CD4-positive, alpha-beta T cell (primary cell): ENCODE data around the gene KIF26A. TPM values are rescaled to one million over a fixed set of nuclear protein-coding genes. Genes with fewer than 3 reads are reported as not detected.

Experiments
- ATAC-seq: fragments of 200-7000 bp; cut with Tn5 transposase; one replicate; pipeline ENCODE4 v1.10.0; 2022; ENCODE audit warnings: mild to moderate bottlenecking; ENCODE audit not compliant: poor library complexity
- CTCF ChIA-PET: fragments of 350-600 bp; sonication (Branson Sonifier 250); formaldehyde crosslinking; loops from one replicate; lab custom pipeline; 2021; ENCODE audit warnings: antibody characterized with exemption, inconsistent platforms; lab: Charles Lee
- POLR2A ChIA-PET: fragments of 350-600 bp; sonication (Branson Sonifier 250); formaldehyde crosslinking; loops from one replicate; lab custom pipeline; 2021; ENCODE audit warnings: antibody characterized with exemption, inconsistent platforms; lab: Charles Lee
- DNase-seq, 14 experiments: peaks; one replicate each; pipeline ENCODE4 v3.0.0-alpha.2; 2013 to 2020; ENCODE audit warnings: mixed read lengths in 2 of 14
- H3K27ac ChIP-seq, 2 donors: one replicate each; pipeline versions ENCODE4 v1.5.1 to v1.7.0; 2013; ENCODE audit warnings: low read length in 2 of 2, low read depth in 1 of 2, mild to moderate bottlenecking in 1 of 2
- H3K27me3 ChIP-seq, 2 experiments: 1 replicate in 1 of 2; 2 replicates in 1 of 2; pipeline versions ENCODE4 v1.6.1 to v1.7.0; 2013; ENCODE audit warnings: low read length in 2 of 2, control low read depth in 1 of 2, mild to moderate bottlenecking in 1 of 2, moderate library complexity in 1 of 2; ENCODE audit not compliant: insufficient read depth in 2 of 2, control insufficient read depth in 1 of 2
- H3K36me3 ChIP-seq: one replicate; pipeline ENCODE4 v1.6.1; 2013; ENCODE audit warnings: low read length, control low read depth; ENCODE audit not compliant: insufficient read depth
- H3K4me1 ChIP-seq: one replicate; pipeline ENCODE4 v1.6.1; 2013; ENCODE audit warnings: low read length, control low read depth; ENCODE audit not compliant: insufficient read depth
- H3K4me3 ChIP-seq: one replicate; pipeline ENCODE4 v1.5.1; 2013; ENCODE audit warnings: mild to moderate bottlenecking, low read length, moderate library complexity
- H3K9me3 ChIP-seq, 2 experiments: 1 replicate in 1 of 2; 2 replicates in 1 of 2; pipeline versions ENCODE4 v1.6.1 to v1.7.0; 2013; ENCODE audit warnings: low read length in 2 of 2, mild to moderate bottlenecking in 2 of 2, control low read depth in 1 of 2, moderate library complexity in 1 of 2; ENCODE audit not compliant: control insufficient read depth in 1 of 2, insufficient read depth in 1 of 2
- H3K27ac Mint-ChIP-seq: one replicate; pipeline ENCODE4 v1.8.0; 2020; ENCODE audit warnings: mixed read lengths
- H3K27me3 Mint-ChIP-seq: one replicate; pipeline ENCODE4 v1.8.0; 2021; ENCODE audit warnings: mixed read lengths
- H3K36me3 Mint-ChIP-seq: one replicate; pipeline ENCODE4 v1.8.0; 2021; ENCODE audit warnings: low read depth, mixed read lengths
- H3K4me1 Mint-ChIP-seq: one replicate; pipeline ENCODE4 v1.8.0; 2021; ENCODE audit warnings: low read depth, mixed read lengths
- H3K4me3 Mint-ChIP-seq: one replicate; pipeline ENCODE4 v1.8.0; 2020; ENCODE audit warnings: mild to moderate bottlenecking, mixed read lengths
- H3K9me3 Mint-ChIP-seq: one replicate; pipeline ENCODE4 v1.8.0; 2020; ENCODE audit warnings: mixed read lengths
- intact Hi-C, 2 experiments: fragments of 100-400 bp; cut with DNase I in 1 of 2; cut with micrococcal nuclease in 1 of 2; formaldehyde crosslinking; loops; one replicate each; pipeline versions ENCODE4 v1.15.1 to v1.9.0; 2023 to 2025; cut with DNase I, micrococcal nuclease
- total RNA-seq, 174 experiments: library from RNA in 2 of 174; stranded (reverse) in 2 of 174; gene quantifications; one replicate each; pipeline ENCODE4 v1.2.3 and lab custom pipeline; 2021 to 2026
- TF ChIP-seq, protein P1 (sequence below): fragments of 200-600 bp; IDR thresholded peaks from one replicate; pipeline ENCODE4 v1.8.0; 2022; ENCODE audit warnings: antibody characterized with exemption, mild to moderate bottlenecking

Gene KIF26A
- total RNA-seq, 2 experiments from 2014 or later: 0.25 to 0.31 TPM

DNA sequence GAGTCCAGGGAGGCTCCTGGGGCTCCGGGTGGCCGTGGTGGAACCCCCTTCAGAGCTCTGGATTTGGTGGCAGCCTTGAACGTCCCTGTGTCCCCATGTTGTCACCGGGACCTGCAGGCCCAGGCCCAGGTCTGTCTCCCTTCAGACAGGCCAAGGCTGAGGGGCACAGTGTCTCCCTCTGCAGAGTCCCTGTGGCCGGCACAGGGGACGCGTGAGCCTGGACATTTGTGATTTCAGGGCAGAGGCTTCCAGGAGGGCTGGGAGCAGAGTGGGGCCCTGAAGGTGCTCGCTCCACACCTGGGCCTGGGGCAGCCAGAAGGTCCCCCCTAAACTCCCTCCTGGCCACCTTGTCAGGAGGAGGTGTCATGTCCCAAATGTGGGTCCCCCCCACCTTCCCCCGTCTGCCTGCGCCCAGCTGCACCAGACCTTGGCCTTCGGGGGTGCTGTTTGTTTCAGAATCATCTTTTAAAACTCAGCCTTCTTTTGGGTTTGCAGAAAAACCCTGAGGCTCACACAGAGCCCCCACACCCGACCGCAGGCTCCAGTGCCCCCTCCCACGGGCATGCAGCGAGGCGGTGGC, 47.6 kb downstream of the KIF26A start:
- Mint-ChIP-seq H3K27me3 (no peaks in the 10 kb centered on the region), H3K36me3 (no peaks in the 10 kb centered on the region), H3K4me1 (no peaks in the 10 kb centered on the region), H3K27ac (no peak overlapping the region), H3K4me3 (no peak overlapping the region), H3K9me3 (no peaks in the 10 kb centered on the region)
- Histone ChIP-seq H3K36me3 (no peaks in the 10 kb centered on the region), H3K4me1 (no peaks in the 10 kb centered on the region), H3K9me3 (no peaks in the 10 kb centered on the region), H3K4me3 (no peak overlapping the region), H3K27me3 (no peaks in the 10 kb centered on the region), H3K27ac (no peak overlapping the region)
- intact Hi-C loops: no loop called here
- ChIA-PET POLR2A (no interaction called here), CTCF (no interaction called here)
- no peak for DNase-seq
- ATAC-seq: no peak
- TF ChIP-seq, protein P1, sequence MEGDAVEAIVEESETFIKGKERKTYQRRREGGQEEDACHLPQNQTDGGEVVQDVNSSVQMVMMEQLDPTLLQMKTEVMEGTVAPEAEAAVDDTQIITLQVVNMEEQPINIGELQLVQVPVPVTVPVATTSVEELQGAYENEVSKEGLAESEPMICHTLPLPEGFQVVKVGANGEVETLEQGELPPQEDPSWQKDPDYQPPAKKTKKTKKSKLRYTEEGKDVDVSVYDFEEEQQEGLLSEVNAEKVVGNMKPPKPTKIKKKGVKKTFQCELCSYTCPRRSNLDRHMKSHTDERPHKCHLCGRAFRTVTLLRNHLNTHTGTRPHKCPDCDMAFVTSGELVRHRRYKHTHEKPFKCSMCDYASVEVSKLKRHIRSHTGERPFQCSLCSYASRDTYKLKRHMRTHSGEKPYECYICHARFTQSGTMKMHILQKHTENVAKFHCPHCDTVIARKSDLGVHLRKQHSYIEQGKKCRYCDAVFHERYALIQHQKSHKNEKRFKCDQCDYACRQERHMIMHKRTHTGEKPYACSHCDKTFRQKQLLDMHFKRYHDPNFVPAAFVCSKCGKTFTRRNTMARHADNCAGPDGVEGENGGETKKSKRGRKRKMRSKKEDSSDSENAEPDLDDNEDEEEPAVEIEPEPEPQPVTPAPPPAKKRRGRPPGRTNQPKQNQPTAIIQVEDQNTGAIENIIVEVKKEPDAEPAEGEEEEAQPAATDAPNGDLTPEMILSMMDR: no peak

DNA sequence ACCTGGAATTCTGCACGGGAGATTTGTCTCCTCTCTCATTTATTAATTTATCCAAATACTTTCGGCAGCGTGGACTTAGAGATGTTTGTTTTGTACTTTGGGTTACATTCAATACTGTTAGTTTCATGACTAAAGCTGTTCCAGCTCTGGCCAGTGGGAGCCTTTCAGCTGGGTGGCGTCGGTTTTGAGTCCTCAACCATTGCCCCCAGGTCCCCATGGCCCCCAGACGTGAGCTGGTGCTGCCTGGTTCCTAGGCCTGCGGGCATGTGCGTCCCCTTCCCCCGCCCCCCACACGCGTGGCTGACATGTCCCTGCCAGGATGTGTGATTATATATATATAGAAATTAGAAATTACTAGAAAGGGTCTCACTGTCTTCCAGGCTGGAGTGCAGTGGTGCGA, 48.2 kb downstream of the KIF26A start:
- Histone ChIP-seq H3K4me1 (no peaks in the 10 kb centered on the region), H3K27ac (no peak overlapping the region), H3K9me3 (no peaks in the 10 kb centered on the region), H3K36me3 (no peaks in the 10 kb centered on the region), H3K4me3 (no peak overlapping the region), H3K27me3 (no peaks in the 10 kb centered on the region)
- H3K9me3 Mint-ChIP-seq: no peaks in the 10 kb centered on the region
- no peak overlapping the region for H3K27ac Mint-ChIP-seq
- no peaks in the 10 kb centered on the region for H3K4me1 Mint-ChIP-seq
- TF ChIP-seq, protein P1: no peak
- no peaks in the 10 kb centered on the region for H3K27me3 Mint-ChIP-seq
- H3K4me3 Mint-ChIP-seq: no peak overlapping the region
- H3K36me3 Mint-ChIP-seq: no peaks in the 10 kb centered on the region
- intact Hi-C loops: no loop called here
- CTCF ChIA-PET: no interaction called here
- POLR2A ChIA-PET: no interaction called here
- DNase-seq (no peak), ATAC-seq (no peak)

DNA sequence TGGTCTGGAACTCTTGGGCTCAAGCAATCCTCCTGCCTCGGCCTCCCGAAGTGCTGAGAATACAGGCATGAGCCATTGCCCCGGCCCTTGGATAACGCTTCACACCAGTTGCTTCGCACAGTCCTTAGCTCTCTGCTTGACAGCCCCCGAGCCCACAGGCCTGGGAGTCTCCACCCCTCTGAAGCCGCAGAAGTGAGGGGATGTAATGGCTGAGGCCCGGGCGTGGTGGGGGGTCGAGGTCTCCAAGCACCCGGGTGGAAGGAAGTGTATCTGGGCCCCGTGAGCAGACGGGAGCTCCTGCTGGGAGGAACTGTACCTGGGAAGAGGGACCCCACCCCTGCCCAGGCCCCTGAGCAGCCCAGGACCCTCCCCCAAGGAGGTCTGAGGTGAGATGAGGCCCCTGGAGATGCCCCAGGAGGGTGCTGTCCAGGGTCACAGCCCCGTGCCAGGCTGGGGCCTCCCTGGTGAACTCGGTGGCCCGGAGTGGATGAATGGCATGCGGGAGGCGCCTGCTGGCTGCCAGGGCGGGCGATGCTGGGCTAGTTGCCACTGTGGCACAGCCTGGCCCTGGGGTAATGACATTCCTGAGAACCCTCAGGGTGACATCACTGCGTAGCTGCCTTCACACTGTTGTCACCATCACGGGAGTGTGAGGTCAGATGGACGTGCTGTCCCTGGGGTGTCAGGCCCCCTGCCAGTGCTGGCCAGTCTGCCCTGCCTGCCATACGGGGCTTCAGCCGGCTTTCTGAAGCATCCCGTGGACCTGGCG, 48.9 kb downstream of the KIF26A start:
- no peak overlapping the region for H3K4me3 Mint-ChIP-seq
- ATAC-seq (no peak), DNase-seq (no peak)
- TF ChIP-seq, protein P1: no peak
- no peaks in the 10 kb centered on the region for H3K36me3 Mint-ChIP-seq
- Histone ChIP-seq H3K4me3 (no peak overlapping the region), H3K27me3 (no peaks in the 10 kb centered on the region), H3K36me3 (no peaks in the 10 kb centered on the region), H3K27ac (no peak overlapping the region), H3K9me3 (no peaks in the 10 kb centered on the region), H3K4me1 (no peaks in the 10 kb centered on the region)
- H3K27me3 Mint-ChIP-seq: no peaks in the 10 kb centered on the region
- intact Hi-C loops: no loop called here
- CTCF ChIA-PET: no interaction called here
- H3K4me1 Mint-ChIP-seq: no peaks in the 10 kb centered on the region
- POLR2A ChIA-PET: no interaction called here
- no peaks in the 10 kb centered on the region for H3K9me3 Mint-ChIP-seq
- H3K27ac Mint-ChIP-seq: no peak overlapping the region
